ENCODE data around the gene SBSN.

The SBSN gene

DNA sequence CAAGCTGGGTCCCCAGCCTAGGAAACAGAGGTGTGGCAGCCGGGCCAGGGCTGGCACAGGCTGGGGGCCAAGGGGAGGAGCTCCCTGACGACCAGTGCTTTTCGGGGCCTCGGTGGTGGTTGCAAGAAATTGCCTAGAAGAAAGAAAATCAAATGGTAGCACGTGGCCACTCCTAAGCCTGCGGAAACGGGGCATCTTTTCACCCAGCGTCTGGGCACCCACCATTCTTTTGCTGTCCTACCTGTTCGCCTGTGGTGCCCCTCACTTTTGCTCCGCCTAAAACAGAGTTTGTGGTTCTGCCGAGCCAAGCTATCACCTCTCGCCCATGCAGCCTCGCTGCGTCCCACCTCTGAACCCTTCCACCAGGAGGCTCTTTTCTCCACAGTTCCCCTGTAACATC is 30.7 kb downstream of the SBSN start:
- no peaks in the 10 kb centered on the region for H3K36me3 ChIP-seq (ENCODE audit: control insufficient read depth in 4 of 4, insufficient read depth in 4 of 4, low read length in 3 of 4)
- no peak overlapping the region for H3K27ac ChIP-seq (ENCODE audit: insufficient read depth in 1 of 2, low read depth in 1 of 2, low read length in 2 of 2, poor library complexity in 1 of 2, severe bottlenecking in 2 of 2)
- H3K9me3 ChIP-seq (ENCODE audit: control extremely low read depth in 1 of 5, control insufficient read depth in 4 of 5, insufficient read depth in 2 of 5, low read depth in 1 of 5, low read length in 4 of 5) = no peaks in the 10 kb centered on the region
- H3K4me1 ChIP-seq (ENCODE audit: control extremely low read depth in 1 of 4, control insufficient read depth in 4 of 4, insufficient read depth in 4 of 4, low read length in 3 of 4) = peaks cover 0 to 4% (median 2%) of the 10 kb centered on the region in 4 experiments
- ChIA-PET POLR2A (interaction anchor here (0.6 kb wide), 1 partner anchor 11 kb away, joined by 5 read pairs; no protein-coding TSS in a partner anchor), CTCF (interaction anchor here (0.9 to 3.9 kb wide), 6 partner anchors 10 to 148 kb away, joined by 3 to 21 read pairs (median 4); no protein-coding TSS in a partner anchor)
- no peak overlapping the region for H3K4me3 ChIP-seq (ENCODE audit: control insufficient read depth in 1 of 7, extremely low read depth in 1 of 7, insufficient read depth in 4 of 7, low read depth in 2 of 7, low read length in 6 of 7)
- H3K27me3 ChIP-seq (replicated peaks in 2 of 5; ENCODE audit: control insufficient read depth in 4 of 5, insufficient read depth in 5 of 5, low read length in 4 of 5) = peaks cover 0 to 3% (median 0%) of the 10 kb centered on the region in 5 experiments
- 92% methylated on average over 14 of the region's 14 CpGs for WGBS (ENCODE audit: insufficient coverage)
- no peak for DNase-seq

DNA sequence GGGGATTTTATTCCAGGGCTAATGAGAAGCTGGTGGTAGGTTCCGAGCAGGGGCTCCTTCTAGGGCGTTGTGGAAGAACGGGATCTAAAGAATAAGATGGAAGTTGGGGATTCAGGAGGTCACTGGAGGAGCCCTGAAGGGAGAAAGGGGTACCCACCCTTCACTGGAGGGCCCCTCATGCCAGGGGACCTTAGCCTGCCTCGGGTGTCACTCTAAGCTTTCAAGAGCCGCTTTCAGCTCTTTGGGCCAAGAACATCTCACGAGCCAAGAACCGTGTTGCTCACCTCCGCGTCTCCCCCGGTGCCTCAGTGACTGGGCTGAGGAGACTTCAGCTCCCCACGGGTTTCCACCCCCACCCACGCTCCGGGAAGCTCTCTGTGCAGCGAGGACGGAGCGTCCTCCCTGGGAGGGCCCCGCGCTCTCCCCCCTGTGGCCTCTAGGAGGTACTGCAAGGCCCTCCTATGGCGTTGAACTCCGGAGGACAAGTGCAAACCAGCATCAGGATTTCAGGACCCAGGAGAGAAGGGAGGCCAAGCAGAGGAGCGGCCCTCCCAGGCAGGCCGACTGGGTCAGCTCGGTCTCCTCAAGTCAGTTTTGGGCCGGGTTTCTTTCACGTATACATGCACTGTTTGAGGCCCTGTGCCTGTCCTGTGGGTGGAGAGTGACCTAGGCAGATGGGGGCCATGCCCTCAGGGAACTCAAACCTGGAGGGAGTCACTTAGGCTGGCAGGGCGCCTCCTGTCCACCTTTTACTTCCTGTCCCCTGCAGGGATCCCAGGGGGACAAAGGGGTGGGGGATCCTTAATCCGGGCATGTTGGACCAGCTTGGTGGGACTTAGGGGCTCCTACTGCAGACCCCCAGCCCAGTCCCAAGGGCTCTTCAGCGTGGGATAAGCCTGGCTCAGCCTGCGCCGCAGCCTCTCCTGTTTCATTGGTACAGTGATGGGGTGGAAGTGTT is 32.7 kb downstream of the SBSN start:
- POLR2A ChIA-PET = interaction anchor here (0.5 kb wide), 1 partner anchor 160 kb away, joined by 3 read pairs; no protein-coding TSS in a partner anchor
- CTCF ChIA-PET = interaction anchor here (0.6 to 3.9 kb wide), 24 partner anchors 8 to 216 kb away, joined by 3 to 21 read pairs (median 4); no protein-coding TSS in a partner anchor
- peak overlapping the region in 2 of 7 experiments; percentile 46 to 55 for H3K4me3 ChIP-seq (ENCODE audit: control insufficient read depth in 1 of 7, extremely low read depth in 1 of 7, insufficient read depth in 4 of 7, low read depth in 2 of 7, low read length in 6 of 7)
- no peaks in the 10 kb centered on the region for H3K36me3 ChIP-seq (ENCODE audit: control insufficient read depth in 4 of 4, insufficient read depth in 4 of 4, low read length in 3 of 4)
- H3K27ac ChIP-seq (ENCODE audit: insufficient read depth in 1 of 2, low read depth in 1 of 2, low read length in 2 of 2, poor library complexity in 1 of 2, severe bottlenecking in 2 of 2) = no peak overlapping the region
- 55% methylated on average over 14 of the region's 30 CpGs for WGBS (ENCODE audit: insufficient coverage)
- no peaks in the 10 kb centered on the region for H3K9me3 ChIP-seq (ENCODE audit: control extremely low read depth in 1 of 5, control insufficient read depth in 4 of 5, insufficient read depth in 2 of 5, low read depth in 1 of 5, low read length in 4 of 5)
- DNase-seq = peak; percentile 59 to 76 (median 76)
- H3K27me3 ChIP-seq (replicated peaks in 2 of 5; ENCODE audit: control insufficient read depth in 4 of 5, insufficient read depth in 5 of 5, low read length in 4 of 5) = peaks cover 0 to 5% (median 0%) of the 10 kb centered on the region in 5 experiments
- peaks cover 0 to 4% (median 2%) of the 10 kb centered on the region in 4 experiments for H3K4me1 ChIP-seq (ENCODE audit: control extremely low read depth in 1 of 4, control insufficient read depth in 4 of 4, insufficient read depth in 4 of 4, low read length in 3 of 4)

DNA sequence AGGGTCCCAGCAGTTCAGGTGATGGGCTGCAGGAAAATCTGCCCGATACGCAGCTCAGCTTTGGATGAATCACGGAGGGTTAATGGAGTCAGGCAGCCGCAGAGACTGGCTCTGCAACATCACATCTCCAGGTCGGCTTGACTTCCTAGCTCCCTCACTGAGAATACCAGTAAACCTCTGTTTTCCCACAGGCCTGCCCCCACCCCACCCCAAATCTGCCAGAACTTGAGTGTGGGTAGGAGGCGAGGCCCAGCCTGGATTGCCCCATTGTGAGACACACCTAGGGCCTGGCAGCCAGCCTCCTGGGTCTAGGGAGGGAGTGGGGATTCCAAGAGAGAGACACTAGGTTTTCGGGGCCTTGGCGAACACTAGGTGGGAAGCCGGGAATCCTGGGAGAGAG is 34.1 kb downstream of the SBSN start:
- Histone ChIP-seq H3K36me3 (ENCODE audit: control insufficient read depth in 4 of 4, insufficient read depth in 4 of 4, low read length in 3 of 4) (no peaks in the 10 kb centered on the region), H3K9me3 (ENCODE audit: control extremely low read depth in 1 of 5, control insufficient read depth in 4 of 5, insufficient read depth in 2 of 5, low read depth in 1 of 5, low read length in 4 of 5) (no peaks in the 10 kb centered on the region), H3K27me3 (replicated peaks in 2 of 5; ENCODE audit: control insufficient read depth in 4 of 5, insufficient read depth in 5 of 5, low read length in 4 of 5) (peaks cover 0 to 6% (median 0%) of the 10 kb centered on the region in 5 experiments), H3K4me3 (ENCODE audit: control insufficient read depth in 1 of 7, extremely low read depth in 1 of 7, insufficient read depth in 4 of 7, low read depth in 2 of 7, low read length in 6 of 7) (no peak overlapping the region), H3K27ac (ENCODE audit: insufficient read depth in 1 of 2, low read depth in 1 of 2, low read length in 2 of 2, poor library complexity in 1 of 2, severe bottlenecking in 2 of 2) (no peak overlapping the region), H3K4me1 (ENCODE audit: control extremely low read depth in 1 of 4, control insufficient read depth in 4 of 4, insufficient read depth in 4 of 4, low read length in 3 of 4) (peaks cover 0 to 4% (median 2%) of the 10 kb centered on the region in 4 experiments)
- POLR2A ChIA-PET = no interaction called here
- CTCF ChIA-PET = no interaction called here
- no peak for DNase-seq
- 96% methylated on average over 8 of the region's 9 CpGs for WGBS (ENCODE audit: insufficient coverage)

DNA sequence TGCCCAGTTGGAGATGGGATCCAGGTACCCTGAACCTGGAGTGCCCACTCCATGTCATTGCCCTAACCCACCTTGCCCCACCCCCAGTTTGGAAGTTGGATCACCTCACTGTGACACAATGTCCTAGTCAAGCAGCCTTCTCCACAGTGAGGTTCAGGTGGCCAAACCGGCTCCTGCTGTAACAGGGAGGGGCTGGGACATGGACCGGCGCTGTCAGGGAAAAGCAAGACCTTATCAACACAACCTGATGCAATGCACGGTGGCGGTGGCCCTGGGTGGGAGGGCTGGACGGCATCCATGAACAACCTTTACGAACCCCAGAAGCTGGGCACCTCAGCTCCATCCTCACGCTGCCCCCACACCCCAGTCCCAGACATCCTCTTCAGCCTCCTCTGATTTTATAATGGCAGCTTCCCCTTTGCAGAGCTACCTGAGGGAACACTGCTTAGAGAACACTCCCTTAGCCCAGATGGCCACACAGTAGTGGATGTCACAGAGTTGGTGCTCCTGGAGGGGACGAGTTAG is 36.2 kb downstream of the SBSN start:
- DNase-seq = no peak
- no peak overlapping the region for H3K4me3 ChIP-seq (ENCODE audit: control insufficient read depth in 1 of 7, extremely low read depth in 1 of 7, insufficient read depth in 4 of 7, low read depth in 2 of 7, low read length in 6 of 7)
- no peaks in the 10 kb centered on the region for H3K36me3 ChIP-seq (ENCODE audit: control insufficient read depth in 4 of 4, insufficient read depth in 4 of 4, low read length in 3 of 4)
- ChIA-PET POLR2A (interaction anchor here (0.6 kb wide), 1 partner anchor 348 kb away, joined by 3 read pairs; no protein-coding TSS in a partner anchor), CTCF (interaction anchor here (0.8 to 2.2 kb wide), 9 partner anchors 14 to 146 kb away, joined by 3 to 10 read pairs (median 3); no protein-coding TSS in a partner anchor)
- WGBS (ENCODE audit: insufficient coverage) = 98% methylated on average over 6 of the region's 9 CpGs
- H3K4me1 ChIP-seq (ENCODE audit: control extremely low read depth in 1 of 4, control insufficient read depth in 4 of 4, insufficient read depth in 4 of 4, low read length in 3 of 4) = peaks cover 0 to 4% (median 2%) of the 10 kb centered on the region in 4 experiments
- no peaks in the 10 kb centered on the region for H3K9me3 ChIP-seq (ENCODE audit: control extremely low read depth in 1 of 5, control insufficient read depth in 4 of 5, insufficient read depth in 2 of 5, low read depth in 1 of 5, low read length in 4 of 5)
- no peak overlapping the region for H3K27ac ChIP-seq (ENCODE audit: insufficient read depth in 1 of 2, low read depth in 1 of 2, low read length in 2 of 2, poor library complexity in 1 of 2, severe bottlenecking in 2 of 2)
- H3K27me3 ChIP-seq (replicated peaks in 2 of 5; ENCODE audit: control insufficient read depth in 4 of 5, insufficient read depth in 5 of 5, low read length in 4 of 5) = peaks cover 0 to 10% (median 0%) of the 10 kb centered on the region in 5 experiments

DNA sequence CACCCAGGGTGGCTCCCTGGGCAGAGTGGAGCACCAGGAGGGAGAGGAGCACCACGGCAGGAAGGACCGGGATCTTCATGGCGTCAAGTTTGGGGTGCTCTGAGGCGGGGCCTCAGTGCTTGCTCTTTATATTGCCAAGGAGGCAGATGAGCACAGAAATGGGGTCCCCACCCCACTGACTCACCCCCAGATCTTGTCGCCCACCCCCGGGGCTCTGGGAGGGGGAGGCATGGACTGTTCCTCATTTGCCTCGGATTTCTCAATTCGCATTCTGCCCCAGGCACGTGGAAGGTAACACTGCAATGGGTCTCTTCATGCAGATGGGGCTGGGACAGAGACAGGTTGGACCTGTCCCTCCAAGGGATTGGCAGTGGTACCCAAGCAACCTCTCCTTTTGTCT is 37.7 kb downstream of the SBSN start, which contains the start of gene KRTDAP:
TSS of gene KRTDAP (minus strand) at position 101 of the 400 bp plus-strand sequence. CDS start at position 79, 22 bp downstream.
- CTCF ChIA-PET = interaction anchor here (0.6 to 1.5 kb wide), 2 partner anchors 12 to 20 kb away, joined by 3 read pairs; no protein-coding TSS in a partner anchor
- no peak for DNase-seq
- Histone ChIP-seq H3K4me3 (ENCODE audit: control insufficient read depth in 1 of 7, extremely low read depth in 1 of 7, insufficient read depth in 4 of 7, low read depth in 2 of 7, low read length in 6 of 7) (no peak within 1 kb of the TSS), H3K9me3 (ENCODE audit: control extremely low read depth in 1 of 5, control insufficient read depth in 4 of 5, insufficient read depth in 2 of 5, low read depth in 1 of 5, low read length in 4 of 5) (no peaks in the 10 kb centered on the region), H3K27ac (ENCODE audit: insufficient read depth in 1 of 2, low read depth in 1 of 2, low read length in 2 of 2, poor library complexity in 1 of 2, severe bottlenecking in 2 of 2) (no peak within 1 kb of the TSS), H3K36me3 (ENCODE audit: control insufficient read depth in 4 of 4, insufficient read depth in 4 of 4, low read length in 3 of 4) (no peaks in the 10 kb centered on the region), H3K27me3 (replicated peaks in 2 of 5; ENCODE audit: control insufficient read depth in 4 of 5, insufficient read depth in 5 of 5, low read length in 4 of 5) (peaks cover 0 to 12% (median 0%) of the 10 kb centered on the region in 5 experiments), H3K4me1 (ENCODE audit: control extremely low read depth in 1 of 4, control insufficient read depth in 4 of 4, insufficient read depth in 4 of 4, low read length in 3 of 4) (peaks cover 0 to 4% (median 2%) of the 10 kb centered on the region in 4 experiments)
- WGBS (ENCODE audit: insufficient coverage) = 84% methylated on average over 5 of the region's 9 CpGs
- POLR2A ChIA-PET = no interaction called here

DNA sequence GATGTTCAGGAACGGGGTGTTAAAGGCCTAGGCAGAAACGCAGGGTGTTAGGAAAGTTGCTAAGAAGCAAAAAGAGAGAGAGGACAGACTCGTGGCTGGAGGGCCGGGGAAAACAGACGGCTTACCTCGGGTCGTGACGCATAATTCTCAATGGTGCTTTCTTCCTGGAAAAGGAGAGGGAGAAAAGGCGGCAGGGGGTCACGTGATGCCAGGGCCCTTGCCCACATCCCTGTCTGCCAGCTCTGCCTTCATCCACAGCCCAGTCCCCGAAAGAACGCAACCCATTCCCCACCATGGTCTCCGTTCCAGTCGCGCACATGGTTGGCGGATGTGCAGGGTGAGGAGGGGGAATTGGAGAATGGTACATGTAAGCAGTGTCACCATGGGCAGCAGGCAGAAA is 39.4 kb downstream of the SBSN start:
- ChIA-PET CTCF (no interaction called here), POLR2A (no interaction called here)
- H3K27me3 ChIP-seq (replicated peaks in 2 of 5; ENCODE audit: control insufficient read depth in 4 of 5, insufficient read depth in 5 of 5, low read length in 4 of 5) = peaks cover 0 to 12% (median 0%) of the 10 kb centered on the region in 5 experiments
- H3K9me3 ChIP-seq (ENCODE audit: control extremely low read depth in 1 of 5, control insufficient read depth in 4 of 5, insufficient read depth in 2 of 5, low read depth in 1 of 5, low read length in 4 of 5) = no peaks in the 10 kb centered on the region
- no peaks in the 10 kb centered on the region for H3K36me3 ChIP-seq (ENCODE audit: control insufficient read depth in 4 of 4, insufficient read depth in 4 of 4, low read length in 3 of 4)
- WGBS (ENCODE audit: insufficient coverage) = 91% methylated on average over 7 of the region's 16 CpGs
- peaks cover 0 to 2% (median 0%) of the 10 kb centered on the region in 4 experiments for H3K4me1 ChIP-seq (ENCODE audit: control extremely low read depth in 1 of 4, control insufficient read depth in 4 of 4, insufficient read depth in 4 of 4, low read length in 3 of 4)
- no peak overlapping the region for H3K4me3 ChIP-seq (ENCODE audit: control insufficient read depth in 1 of 7, extremely low read depth in 1 of 7, insufficient read depth in 4 of 7, low read depth in 2 of 7, low read length in 6 of 7)
- no peak for DNase-seq
- H3K27ac ChIP-seq (ENCODE audit: insufficient read depth in 1 of 2, low read depth in 1 of 2, low read length in 2 of 2, poor library complexity in 1 of 2, severe bottlenecking in 2 of 2) = no peak overlapping the region
